GM13976 (cell line): Measurements from ENCODE around the gene MBLAC2.

Experiments
- DNase-seq: peaks from one replicate; pipeline ENCODE4 v3.0.0; 2012; ENCODE audit warnings: low spot score
- in situ Hi-C: fragments of 300-500 bp; cut with MboI; formaldehyde crosslinking; loops from one replicate; pipeline ENCODE4 v1.12.0; 2022; ENCODE audit warnings: low sequenced_read_pairs, mixed read lengths, inconsistent platforms; ENCODE audit not compliant: unreplicated experiment
- TF ChIP-seq, protein P1 (sequence below): IDR thresholded peaks from 2 replicates; pipeline ENCODE4 v1.5.1; 2012; ENCODE audit warnings: borderline replicate concordance, mild to moderate bottlenecking; ENCODE audit not compliant: insufficient read depth; ENCODE audit errors: extremely low read depth, missing control alignments, control extremely low read depth

MBLAC2 gene

DNA sequence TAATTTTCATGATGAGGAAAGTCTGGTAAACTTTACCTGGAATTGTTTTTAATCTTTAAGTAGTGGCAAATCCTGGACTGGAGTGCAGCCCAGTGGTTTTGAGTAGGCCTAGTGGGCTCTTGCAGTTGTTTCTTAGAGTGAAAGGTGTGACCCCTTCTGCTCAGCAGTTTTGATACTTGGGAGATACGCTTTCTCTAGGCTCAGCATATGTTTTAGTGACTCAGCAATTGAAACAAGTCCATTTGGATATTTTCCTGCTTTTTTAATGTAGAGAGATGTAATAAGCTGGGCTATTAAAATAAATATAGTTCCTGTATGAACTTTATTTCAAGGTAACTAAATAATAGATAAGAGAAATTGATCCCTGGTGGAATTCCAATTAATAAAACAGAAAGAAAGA, 6.1 kb upstream of the MBLAC2 start:
- no peak for DNase-seq
- in situ Hi-C loops = no loop called here
- TF ChIP-seq, protein P1, sequence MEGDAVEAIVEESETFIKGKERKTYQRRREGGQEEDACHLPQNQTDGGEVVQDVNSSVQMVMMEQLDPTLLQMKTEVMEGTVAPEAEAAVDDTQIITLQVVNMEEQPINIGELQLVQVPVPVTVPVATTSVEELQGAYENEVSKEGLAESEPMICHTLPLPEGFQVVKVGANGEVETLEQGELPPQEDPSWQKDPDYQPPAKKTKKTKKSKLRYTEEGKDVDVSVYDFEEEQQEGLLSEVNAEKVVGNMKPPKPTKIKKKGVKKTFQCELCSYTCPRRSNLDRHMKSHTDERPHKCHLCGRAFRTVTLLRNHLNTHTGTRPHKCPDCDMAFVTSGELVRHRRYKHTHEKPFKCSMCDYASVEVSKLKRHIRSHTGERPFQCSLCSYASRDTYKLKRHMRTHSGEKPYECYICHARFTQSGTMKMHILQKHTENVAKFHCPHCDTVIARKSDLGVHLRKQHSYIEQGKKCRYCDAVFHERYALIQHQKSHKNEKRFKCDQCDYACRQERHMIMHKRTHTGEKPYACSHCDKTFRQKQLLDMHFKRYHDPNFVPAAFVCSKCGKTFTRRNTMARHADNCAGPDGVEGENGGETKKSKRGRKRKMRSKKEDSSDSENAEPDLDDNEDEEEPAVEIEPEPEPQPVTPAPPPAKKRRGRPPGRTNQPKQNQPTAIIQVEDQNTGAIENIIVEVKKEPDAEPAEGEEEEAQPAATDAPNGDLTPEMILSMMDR = no peak

DNA sequence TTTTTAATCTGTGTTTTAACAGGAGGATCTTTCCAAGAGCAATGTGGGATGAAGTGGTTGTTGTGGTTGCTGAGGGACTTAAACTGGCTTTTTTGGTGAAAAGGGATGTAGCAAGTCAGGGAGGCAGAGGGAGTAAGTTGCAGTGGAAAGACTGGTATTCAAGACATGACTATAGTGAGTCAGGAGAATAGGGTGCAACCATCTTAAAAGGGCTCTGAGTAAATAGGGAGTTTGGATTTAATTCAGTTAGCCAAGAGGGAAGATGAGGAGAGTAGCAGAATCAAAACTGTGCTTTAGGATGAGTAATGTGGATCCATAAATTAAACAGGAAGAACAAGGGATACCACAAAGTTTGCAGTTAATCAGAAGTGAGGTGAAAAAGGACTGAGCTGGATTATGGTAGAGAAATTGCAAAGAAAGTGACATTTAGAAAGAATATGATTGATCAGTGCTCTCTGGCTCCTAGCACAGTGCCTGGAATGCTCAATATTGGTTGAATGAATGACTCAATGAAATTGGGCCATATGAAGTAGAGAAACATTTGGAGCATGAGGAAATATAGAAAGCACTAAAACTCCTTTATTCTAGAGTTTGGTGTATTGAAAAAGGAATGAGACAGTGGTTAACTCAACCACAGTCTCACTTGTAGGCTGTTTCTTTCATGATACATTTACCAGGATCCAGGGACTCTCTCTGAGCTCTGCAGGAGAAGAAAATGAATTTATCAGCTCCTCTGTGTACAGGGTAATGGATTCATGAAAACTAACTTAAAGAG, 5.2 kb upstream of the MBLAC2 start:
- in situ Hi-C loops = no loop called here
- no peak for DNase-seq
- TF ChIP-seq, protein P1 = no peak

DNA sequence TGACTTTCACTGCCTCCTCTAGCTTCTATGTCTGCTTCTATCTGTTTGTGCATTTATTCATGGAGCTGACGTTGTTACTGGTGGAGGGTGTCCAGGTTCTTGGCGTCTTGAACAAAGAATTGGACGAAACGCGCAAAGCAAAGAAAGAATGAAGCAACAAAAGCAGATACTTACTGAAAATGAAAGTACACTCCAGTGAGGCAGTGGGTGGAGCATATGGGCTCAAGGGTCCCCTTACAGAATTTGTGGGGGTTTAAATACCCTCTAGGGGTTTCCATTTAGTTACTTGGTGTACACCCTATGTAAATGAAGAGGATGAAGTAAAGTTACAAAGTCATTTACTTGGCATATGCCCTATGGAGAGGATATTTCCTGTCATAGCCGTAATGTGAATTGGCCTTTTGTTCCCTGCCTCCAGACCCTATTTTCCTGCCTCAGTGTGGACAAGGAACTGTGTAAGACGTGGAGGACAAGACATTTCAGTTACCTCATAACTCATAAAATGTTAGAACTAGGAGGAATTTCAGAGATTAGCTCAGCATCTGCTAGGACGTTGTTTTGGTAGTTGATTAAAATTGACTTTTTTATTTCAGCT, 3.1 kb upstream of the MBLAC2 start:
- TF ChIP-seq, protein P1 = no peak
- in situ Hi-C loops = no loop called here
- DNase-seq = no peak

DNA sequence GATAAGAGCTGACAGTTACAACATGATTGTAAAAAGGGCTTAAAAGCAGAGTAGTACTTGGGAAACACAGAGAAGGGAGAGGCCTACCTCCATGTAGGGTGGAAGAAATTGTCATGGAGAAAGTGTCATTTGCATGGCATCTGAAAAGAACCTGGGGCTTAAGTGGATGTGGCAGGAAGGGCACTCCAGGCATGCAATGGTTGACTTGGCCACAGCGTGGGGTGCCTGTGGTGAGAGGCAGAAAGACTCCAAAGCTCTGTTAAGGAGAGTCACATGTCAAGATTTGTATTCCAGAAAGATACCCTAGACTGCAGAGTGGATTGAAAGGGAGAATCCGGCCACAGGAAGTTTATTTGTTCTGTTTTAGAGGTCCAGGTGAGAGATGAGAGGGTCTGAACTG, 2.5 kb upstream of the MBLAC2 start:
- DNase-seq = no peak
- in situ Hi-C loops = no loop called here
- TF ChIP-seq, protein P1 = no peak

DNA sequence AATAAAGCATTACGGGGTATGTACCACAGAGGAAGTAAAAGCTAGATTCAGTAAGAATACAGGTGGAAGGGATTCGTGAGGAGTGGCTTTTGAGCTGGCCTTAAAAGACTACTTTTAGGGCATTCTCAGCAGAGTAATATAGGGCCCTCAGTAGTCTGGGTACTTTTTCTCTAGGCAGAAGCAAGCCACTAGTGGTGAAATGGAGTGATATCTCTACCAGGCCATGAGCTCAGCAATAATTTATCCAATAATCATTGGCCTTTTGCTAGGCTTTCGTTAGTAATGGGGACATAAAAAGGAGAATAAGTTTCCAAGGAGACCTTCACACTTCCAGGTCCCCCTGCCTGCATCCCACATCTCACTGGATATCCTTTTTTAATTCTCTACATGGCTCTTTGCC, 1.8 kb upstream of the MBLAC2 start:
- TF ChIP-seq, protein P1 = no peak
- in situ Hi-C loops = no loop called here
- no peak for DNase-seq

DNA sequence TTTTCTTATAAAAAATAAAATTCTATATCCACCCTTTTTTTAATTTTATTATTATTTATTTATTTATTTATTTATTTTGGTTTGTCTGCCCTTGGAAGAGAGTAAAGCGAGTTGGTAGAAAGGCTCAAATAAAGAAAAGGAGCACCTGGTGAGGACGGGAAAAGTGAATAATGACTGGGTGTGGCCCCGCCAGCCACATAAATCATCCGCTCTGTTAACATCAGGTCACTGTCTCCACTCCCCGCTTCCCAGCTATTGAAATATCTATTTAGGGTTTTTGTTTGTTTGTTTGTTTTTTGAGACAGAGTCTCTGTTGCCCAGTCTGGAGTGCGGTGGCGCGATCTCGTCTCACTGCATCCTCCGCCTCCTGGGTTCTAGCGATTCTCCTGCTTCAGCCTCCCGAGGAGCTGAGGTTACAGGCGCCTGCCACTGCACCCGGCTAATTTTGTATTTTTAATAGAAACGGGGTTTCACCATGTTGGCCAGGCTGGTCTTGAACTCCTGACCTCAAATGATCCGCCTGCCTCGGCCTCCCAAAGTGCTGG, 937 bp upstream of the MBLAC2 start:
- in situ Hi-C loops = no loop called here
- TF ChIP-seq, protein P1 = no peak
- no peak for DNase-seq
